ENCODE results near the gene NBPF6. TPM values are rescaled to one million over a fixed set of nuclear protein-coding genes. Genes with fewer than 3 reads are reported as not detected.
"Not testable (repeated sequence)": the region's sequence is repeated elsewhere in the genome, so short reads cannot be mapped to it uniquely, and the experiment has no call there.

Gene NBPF6
- total RNA-seq, 1 donor from 2014 or later, result not detected

DNA sequence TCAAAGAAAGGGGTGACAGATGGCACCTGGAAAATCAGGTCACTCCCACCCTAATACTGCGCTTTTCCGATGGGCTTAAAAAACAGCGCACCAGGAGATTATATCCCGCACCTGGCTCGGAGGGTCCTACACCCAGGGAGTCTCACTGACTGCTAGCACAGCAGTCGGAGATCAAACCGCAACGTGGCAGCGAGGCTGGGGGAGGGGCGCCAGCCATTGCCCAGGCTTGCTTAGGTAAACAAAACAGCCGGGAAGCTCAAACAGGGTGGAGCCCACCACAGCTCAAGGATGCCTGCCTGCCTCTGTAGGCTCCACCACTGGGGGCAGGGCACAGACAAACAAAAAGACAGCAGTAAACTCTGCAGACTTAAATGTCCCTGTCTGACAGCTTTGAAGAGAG lies 36.6 kb downstream of the NBPF6 start:
- intact Hi-C loops (cut with DNase I); DNase-seq (ENCODE audit: low spot score): not testable (repeated sequence)

DNA sequence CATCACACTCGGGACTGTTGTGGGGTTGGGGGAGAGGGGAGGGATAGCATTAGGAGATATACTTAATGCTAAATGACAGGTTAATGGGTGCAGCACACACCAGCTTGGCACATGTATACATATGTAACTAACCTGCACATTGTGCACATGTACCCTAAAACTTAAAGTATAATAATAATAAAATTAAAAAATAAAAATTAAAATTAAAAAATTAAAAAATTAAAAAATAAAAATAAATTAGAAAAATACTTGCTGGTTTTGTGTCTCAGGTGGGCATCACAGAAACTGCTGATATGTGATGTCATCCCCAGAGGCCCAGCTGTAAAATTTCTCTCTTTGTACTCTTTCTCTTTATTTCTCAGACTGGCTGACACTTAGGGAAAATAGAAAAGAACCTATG lies 44.9 kb downstream of the NBPF6 start:
- DNase-seq (ENCODE audit: low spot score); intact Hi-C loops (cut with DNase I): not testable (repeated sequence)

GRCh38 chr1:108496856-108497255 lies 46.7 kb downstream of the NBPF6 start:
- DNase-seq (ENCODE audit: low spot score); intact Hi-C loops (cut with DNase I): not testable (repeated sequence)

DNA sequence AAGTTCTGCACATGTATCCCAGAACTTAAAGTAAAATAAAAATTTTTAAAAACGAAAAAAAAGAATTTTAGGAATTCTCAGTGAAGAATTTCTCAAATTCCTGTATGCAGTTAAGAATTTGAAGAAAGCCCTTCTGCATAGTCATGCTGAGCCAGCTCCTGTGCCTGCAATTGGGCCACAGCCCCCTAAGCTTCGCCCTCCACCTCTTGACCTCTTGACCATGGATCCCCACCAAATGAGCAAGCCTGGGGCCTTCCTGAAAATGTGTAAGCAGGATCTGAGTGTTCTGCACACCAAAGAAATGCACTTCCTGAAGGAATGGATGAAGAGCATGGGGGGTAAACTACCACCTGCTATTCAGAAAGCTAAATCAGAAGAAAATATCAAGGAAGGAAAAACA lies 52.0 kb downstream of the NBPF6 start:
- no peak for DNase-seq (ENCODE audit: low spot score)
- intact Hi-C loops (cut with DNase I), result no loop called here

DNA sequence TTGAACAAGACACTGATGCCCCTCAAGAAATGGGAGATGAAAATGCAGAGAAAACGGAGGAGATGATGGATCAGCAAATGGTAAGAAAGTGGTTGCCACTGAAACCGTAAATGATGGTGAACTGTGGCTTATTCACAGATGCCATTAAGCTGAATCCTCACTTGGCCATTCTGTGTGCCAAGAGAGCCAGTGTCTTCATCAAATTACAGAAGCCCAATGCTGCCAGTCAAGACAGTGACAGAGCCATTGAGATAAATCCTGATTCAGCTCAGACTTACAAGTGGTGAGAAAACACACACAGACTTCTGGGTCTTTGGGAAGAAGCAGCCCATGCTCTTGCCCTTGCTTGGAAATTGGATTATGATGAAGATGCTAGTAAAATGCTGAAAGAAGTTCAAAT lies 52.5 kb downstream of the NBPF6 start:
- DNase-seq (ENCODE audit: low spot score), result no peak
- intact Hi-C loops (cut with DNase I), result no loop called here

DNA sequence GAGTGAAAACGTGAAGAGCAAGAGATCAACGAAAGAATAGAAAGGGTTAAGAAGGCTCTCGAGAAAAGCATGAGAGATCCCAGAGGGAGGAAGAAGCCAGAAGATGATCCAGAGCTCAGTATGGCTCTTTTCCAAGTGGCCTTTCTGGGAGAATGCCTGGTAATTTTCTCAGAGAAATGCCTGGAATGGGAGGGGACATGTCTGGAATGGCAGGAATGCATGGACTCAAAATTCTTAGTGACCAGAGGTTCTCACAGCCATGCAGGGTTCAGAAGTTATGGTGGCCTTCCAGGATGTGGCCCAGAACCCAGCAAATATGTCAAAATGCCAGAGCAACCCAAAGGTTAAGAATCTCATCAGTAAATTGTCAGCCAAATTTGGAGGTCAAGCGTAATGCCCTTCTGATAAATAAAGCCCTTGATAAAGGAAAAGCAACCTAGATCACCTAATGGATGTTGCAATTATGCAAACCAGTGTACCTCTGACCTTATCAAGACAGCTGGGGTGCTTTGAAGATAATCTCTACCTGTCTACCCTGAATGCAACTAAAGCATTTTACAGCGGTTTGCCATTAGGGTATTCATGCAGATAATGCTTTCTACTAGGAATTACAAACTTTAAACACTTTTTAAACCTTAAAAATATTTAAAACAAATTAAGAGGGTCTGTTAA lies 53.1 kb downstream of the NBPF6 start:
- intact Hi-C loops (cut with DNase I), result no loop called here
- DNase-seq (ENCODE audit: low spot score), result no peak

DNA sequence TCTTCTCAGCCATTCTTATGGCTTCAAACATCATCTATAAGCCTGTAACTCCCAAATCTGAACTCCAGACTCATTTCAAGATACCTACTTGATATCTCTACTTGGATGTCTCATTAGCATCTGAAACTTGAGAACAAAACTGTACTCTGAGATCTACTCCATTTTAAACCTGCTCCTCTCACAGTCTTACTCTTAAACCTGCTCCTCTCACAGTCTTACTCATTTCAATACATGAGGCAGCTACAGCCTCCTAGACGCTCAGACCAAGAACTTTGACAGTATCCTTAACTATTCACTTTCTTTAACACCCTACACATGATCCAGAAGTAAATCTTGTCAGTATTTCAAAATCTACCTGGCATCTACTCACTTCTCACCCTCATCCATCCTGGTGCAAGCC lies 54.3 kb downstream of the NBPF6 start:
- intact Hi-C loops (cut with DNase I), result no loop called here
- no peak for DNase-seq (ENCODE audit: low spot score)

GRCh38 chr1:108505763-108506070 lies 55.6 kb downstream of the NBPF6 start:
- intact Hi-C loops (cut with DNase I), result no loop called here
- no peak for DNase-seq (ENCODE audit: low spot score)

- intact Hi-C loops (cut with DNase I), result loop anchor here (1.0 to 5.0 kb wide), 2 partner anchors 51 to 132 kb away; partner anchors contain the start of gene EEIG2
- no peak for DNase-seq (ENCODE audit: low spot score)
Observed at GRCh38 chr1:108511764-108512163, 61.6 kb downstream of the NBPF6 start.

GRCh38 chr1:108512239-108513043 lies 62.3 kb downstream of the NBPF6 start:
- no peak for DNase-seq (ENCODE audit: low spot score)
- intact Hi-C loops (cut with DNase I), result loop anchor here (1.0 to 5.0 kb wide), 2 partner anchors 50 to 131 kb away; partner anchors contain the start of gene EEIG2

GRCh38 chr1:108513044-108513415 lies 62.9 kb downstream of the NBPF6 start:
- no peak for DNase-seq (ENCODE audit: low spot score)
- intact Hi-C loops (cut with DNase I), result loop anchor here (5.0 kb wide), 1 partner anchor 49 kb away; the partner anchor contains the start of gene EEIG2

GRCh38 chr1:108513914-108514313 lies 63.8 kb downstream of the NBPF6 start:
- DNase-seq (ENCODE audit: low spot score), result not testable (repeated sequence)
- intact Hi-C loops (cut with DNase I), result loop anchor here (5.0 kb wide), 1 partner anchor 48 kb away; the partner anchor contains the start of gene EEIG2

GRCh38 chr1:108517301-108517897 lies 67.3 kb downstream of the NBPF6 start:
- DNase-seq (ENCODE audit: low spot score); intact Hi-C loops (cut with DNase I): not testable (repeated sequence)

Other genes starting within 250 kb of the NBPF6 start
- gene SLC25A24, start 250.0 kb upstream of the NBPF6 start, total RNA-seq, result 13.7 TPM
- not detected for gene NBPF4, start 206.3 kb upstream of the NBPF6 start, total RNA-seq
- gene EEIG2, start 109.8 kb downstream of the NBPF6 start, total RNA-seq, result 7.3 TPM
- 1.1 TPM for gene HENMT1, start 210.8 kb downstream of the NBPF6 start, total RNA-seq
- gene PRPF38B, start 242.0 kb downstream of the NBPF6 start, total RNA-seq, result 16.4 TPM